Measurements from ENCODE around the gene ASCL2. TPM values are rescaled to one million over a fixed set of nuclear protein-coding genes. Genes with fewer than 3 reads are reported as not detected.

ASCL2 gene
- total and polyA plus RNA-seq, 2 donors (not counting 3 experiments of a cell fraction or from before 2014, with no cell fraction given), result not detected

- DNase-seq (ENCODE audit: low read depth, low spot score) (no peak), FAIRE-seq (no peak)
- H3K27ac ChIP-seq (ENCODE audit: insufficient read depth, low read depth, low read length), result no peak within 1 kb of the TSS
- H3K4me1 ChIP-seq (ENCODE audit: control insufficient read depth, extremely low read depth, insufficient read depth, low read length), result peaks cover 7% of the 10 kb centered on the region
- H3K79me2 ChIP-seq (ENCODE audit: control insufficient read depth, insufficient read depth, low read length), result no peaks in the 10 kb centered on the region
- H3K36me3 ChIP-seq (ENCODE audit: control insufficient read depth in 2 of 2, extremely low read depth in 1 of 2, insufficient read depth in 2 of 2, low read length in 2 of 2), result no peaks in the 10 kb centered on the region
- no peak within 1 kb of the TSS for H3K4me2 ChIP-seq (ENCODE audit: insufficient read depth, low read length)
- H3K9ac ChIP-seq (replicated peaks; ENCODE audit: extremely low read depth, insufficient read depth, low read length), result no peak within 1 kb of the TSS
- POLR2A ChIA-PET, result no interaction called here
- no peaks in the 10 kb centered on the region for H4K20me1 ChIP-seq (replicated peaks; ENCODE audit: control insufficient read depth, extremely low read depth, insufficient read depth, low read length)
- H3K27me3 ChIP-seq (ENCODE audit: control insufficient read depth in 2 of 2, insufficient read depth in 2 of 2, low read length in 2 of 2), result no peaks in the 10 kb centered on the region
- intact Hi-C loops (cut with micrococcal nuclease) (loop anchor here (10.0 kb wide), 1 partner anchor 583 kb away; the partner anchor contains the start of gene CDKN1C), dilution Hi-C loops (cut with MboI; ENCODE audit: extremely low pct_ligation_motif_present, low sequenced_read_pairs) (no loop called here)
- TF ChIP-seq, protein P1, sequence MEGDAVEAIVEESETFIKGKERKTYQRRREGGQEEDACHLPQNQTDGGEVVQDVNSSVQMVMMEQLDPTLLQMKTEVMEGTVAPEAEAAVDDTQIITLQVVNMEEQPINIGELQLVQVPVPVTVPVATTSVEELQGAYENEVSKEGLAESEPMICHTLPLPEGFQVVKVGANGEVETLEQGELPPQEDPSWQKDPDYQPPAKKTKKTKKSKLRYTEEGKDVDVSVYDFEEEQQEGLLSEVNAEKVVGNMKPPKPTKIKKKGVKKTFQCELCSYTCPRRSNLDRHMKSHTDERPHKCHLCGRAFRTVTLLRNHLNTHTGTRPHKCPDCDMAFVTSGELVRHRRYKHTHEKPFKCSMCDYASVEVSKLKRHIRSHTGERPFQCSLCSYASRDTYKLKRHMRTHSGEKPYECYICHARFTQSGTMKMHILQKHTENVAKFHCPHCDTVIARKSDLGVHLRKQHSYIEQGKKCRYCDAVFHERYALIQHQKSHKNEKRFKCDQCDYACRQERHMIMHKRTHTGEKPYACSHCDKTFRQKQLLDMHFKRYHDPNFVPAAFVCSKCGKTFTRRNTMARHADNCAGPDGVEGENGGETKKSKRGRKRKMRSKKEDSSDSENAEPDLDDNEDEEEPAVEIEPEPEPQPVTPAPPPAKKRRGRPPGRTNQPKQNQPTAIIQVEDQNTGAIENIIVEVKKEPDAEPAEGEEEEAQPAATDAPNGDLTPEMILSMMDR (IDR thresholded peaks at IDR 0.05; ENCODE audit: extremely low read depth in 1 of 2, insufficient read depth in 1 of 2, low read depth in 1 of 2, low read length in 2 of 2), result no peak
- no peak for TF ChIP-seq POLR2AphosphoS5 (IDR thresholded peaks at IDR 0.05; ENCODE audit: insufficient read depth, low read depth, low read length)
- no peak for TF ChIP-seq MYC (IDR thresholded peaks at IDR 0.05; ENCODE audit: low read depth, low read length)
- TF ChIP-seq EZH2 (IDR thresholded peaks at IDR 0.05; ENCODE audit: borderline replicate concordance, low read depth, low read length, severe bottlenecking), result no peak
- no peak for TF ChIP-seq GATA2 (IDR thresholded peaks at IDR 0.05; ENCODE audit: insufficient read depth, insufficient read length, low read depth, low read length)
- TF ChIP-seq JUN (IDR thresholded peaks at IDR 0.05; ENCODE audit: borderline replicate concordance, insufficient read depth, insufficient read length, low read depth), result no peak
- no peak for TF ChIP-seq FOS (IDR thresholded peaks at IDR 0.05; ENCODE audit: borderline replicate concordance, insufficient read depth, low read length)
- no peak for TF ChIP-seq MAX (IDR thresholded peaks at IDR 0.05; ENCODE audit: insufficient read depth, insufficient read length)
- TF ChIP-seq POLR2A (IDR thresholded peaks at IDR 0.05; ENCODE audit: low read depth, low read length), result no peak
- no peaks in the 10 kb centered on the region for H3K9me1 ChIP-seq (replicated peaks; ENCODE audit: control insufficient read depth, extremely low read depth, insufficient read depth, low read length)
- no TSS peak for BruUV-seq (replicated peaks)
- H2AFZ ChIP-seq (ENCODE audit: low read depth, low read length), result no peak within 1 kb of the TSS
- H3K4me3 ChIP-seq (replicated peaks in 1 of 3; ENCODE audit: insufficient read depth in 1 of 3, low read depth in 1 of 3, low read length in 3 of 3), result no peak within 1 kb of the TSS
- CTCF ChIA-PET, result interaction anchor here (1.0 to 7.0 kb wide), 2 partner anchors 120 to 150 kb away, joined by 3 to 829 read pairs; no protein-coding TSS in a partner anchor
- no peaks in the 10 kb centered on the region for H3K9me3 ChIP-seq (replicated peaks; ENCODE audit: control insufficient read depth, insufficient read depth, low read length)
Observed at GRCh38 chr11:2301631-2302305, 31.4 kb upstream of the ASCL2 start, which contains the start of the genes C11orf21 and TSPAN32. TSS of gene C11orf21 (minus strand) at chr11:2301918. CDS start at chr11:2301808, 110 bp downstream. TSS of gene TSPAN32 (plus strand) at chr11:2302013. CDS start at chr11:2302150, 137 bp downstream.

Measured in endothelial cell of umbilical vein (primary cell).